Nucleus accumbens (tissue), 56 donors: ENCODE results near the gene HS6ST3.

ENCODE experiments used
- DNase-seq, 56 donors: peaks; one replicate each; lab custom pipeline; 2025; lab: John Stamatoyannopoulos, UW

Gene HS6ST3

DNA sequence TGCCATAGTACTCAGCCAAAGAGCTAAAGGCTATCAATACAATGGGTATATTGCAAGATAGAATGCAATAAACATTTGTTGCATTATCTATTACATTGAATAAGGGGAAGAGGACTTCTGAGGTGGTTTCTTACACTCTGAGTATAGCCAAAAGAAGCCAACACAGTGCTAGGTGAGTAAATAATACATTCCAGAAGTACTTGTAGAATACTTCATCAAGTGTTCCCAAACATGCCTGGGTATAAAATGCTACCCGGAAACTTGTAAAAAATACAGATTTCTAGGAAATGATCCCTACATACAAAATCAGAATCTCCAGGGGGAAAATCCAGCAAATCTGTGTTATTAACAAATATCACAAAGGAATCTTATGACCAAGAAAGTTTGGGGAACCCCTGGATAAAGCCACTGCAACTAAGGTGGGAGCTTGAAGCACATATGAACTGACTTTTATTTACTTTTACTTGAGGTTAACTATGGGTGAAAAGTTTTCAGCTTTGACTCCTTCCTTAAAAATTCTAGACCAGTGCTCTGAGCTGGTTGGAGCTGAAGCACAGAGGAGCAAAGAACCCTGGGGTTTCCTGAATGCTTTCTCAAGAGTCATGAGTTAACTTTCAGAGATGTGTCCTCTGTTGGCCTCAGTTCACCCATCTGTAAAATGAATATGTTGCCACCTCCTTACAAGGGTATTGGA, 768.4 kb downstream of the HS6ST3 start:
- no peak for DNase-seq

DNA sequence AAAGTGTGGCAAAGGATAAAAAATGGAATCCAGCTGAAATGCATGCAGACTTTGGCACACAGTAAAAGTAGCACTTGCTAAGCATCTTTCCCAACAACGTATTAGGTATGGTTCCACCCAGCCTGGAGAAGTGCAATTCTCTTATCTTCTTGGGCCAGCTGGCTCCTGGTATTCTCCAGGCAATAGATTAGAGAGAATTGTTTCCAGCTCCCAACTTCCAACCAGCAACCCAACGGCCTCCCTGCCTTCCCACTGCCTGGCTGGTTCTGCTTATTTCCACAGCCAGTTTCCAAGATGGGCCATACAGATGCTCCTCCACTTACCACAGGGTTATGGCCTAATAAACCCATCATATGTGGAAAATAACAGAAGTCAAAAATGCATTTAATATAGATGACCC, 771.0 kb downstream of the HS6ST3 start:
- no peak for DNase-seq

DNA sequence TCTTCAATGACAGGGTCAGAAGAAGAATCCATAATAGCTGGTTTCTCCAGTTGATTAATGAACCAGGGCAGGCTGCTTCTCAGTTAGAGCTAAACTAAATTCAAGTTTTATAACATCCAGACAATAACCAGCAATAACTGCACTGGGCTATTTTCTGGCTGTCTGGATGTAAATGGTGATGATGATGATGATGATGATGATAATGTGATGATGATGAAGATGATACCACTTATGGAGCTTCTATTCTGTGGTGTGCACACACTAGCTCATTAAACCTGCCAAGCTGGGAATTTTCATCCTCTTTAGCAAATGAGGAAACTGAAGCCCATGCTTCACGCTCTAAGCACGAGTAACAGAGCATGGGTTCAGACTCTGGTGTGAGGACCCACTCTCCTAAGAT, 772.2 kb downstream of the HS6ST3 start:
- DNase-seq, result no peak

DNA sequence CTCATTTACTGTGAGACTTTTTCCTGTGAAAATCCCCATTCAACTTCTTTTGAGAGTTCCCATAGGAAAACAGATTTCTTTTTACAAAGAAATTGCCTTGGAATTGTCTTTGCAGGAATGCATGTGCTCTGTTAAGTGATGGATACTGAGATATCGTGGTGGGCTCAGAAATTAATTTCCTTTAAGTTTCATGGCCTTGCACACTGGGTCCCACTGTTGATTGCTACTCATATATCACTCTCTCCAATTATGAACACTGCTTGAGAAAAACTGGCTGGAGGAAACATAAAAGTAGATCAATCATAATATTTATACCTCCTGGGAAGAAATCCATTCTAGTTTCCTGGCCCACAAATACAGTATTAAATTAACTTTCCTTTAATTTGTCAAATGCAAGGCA, 773.1 kb downstream of the HS6ST3 start:
- DNase-seq, result no peak

GRCh38 chr13:96871469-96871868, 781.6 kb downstream of the HS6ST3 start:
- no peak for DNase-seq

- DNase-seq, result no peak
Measured at GRCh38 chr13:96880419-96880818, 790.5 kb downstream of the HS6ST3 start.
